Measurements from ENCODE around the gene SORCS2.
A peak's percentile ranks its signal among the peaks of the same experiment; 100 is the strongest.

SORCS2 gene

DNA sequence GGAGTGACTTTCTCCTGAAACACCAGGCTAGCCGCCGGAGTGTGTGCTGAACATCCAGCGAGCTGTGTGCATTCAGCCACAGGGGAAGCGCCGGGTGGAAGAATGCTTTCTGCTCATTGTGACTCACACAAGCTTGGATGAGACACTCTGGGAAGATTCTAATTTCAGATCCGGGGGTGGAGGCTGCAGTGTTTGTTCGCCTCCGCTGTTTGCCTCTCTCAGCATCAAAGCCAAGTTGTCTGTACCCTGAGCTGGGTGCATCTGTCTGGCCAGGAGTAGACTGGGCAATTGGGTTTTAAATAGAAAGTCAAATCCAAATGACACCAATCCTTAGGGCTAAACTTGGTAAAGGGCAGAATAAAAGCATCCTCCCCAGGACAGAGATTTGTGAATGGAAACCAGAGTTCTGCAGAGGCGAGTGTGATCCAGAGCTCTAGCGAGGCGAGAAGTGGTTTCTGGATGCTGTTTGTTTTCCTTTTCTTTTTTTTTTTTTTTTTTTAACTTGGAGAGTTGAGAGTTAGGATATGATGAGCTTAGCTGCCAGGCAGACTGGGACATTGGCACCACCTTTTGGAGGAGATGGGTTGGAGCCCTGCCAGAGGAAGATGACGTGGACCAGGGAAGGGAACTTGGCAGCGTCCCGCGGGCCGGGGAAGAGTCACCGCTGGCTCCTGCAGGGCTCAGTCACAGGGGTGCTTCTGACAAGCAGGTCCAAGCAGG, 438.4 kb downstream of the SORCS2 start:
- peak; percentile 89 for DNase-seq

DNA sequence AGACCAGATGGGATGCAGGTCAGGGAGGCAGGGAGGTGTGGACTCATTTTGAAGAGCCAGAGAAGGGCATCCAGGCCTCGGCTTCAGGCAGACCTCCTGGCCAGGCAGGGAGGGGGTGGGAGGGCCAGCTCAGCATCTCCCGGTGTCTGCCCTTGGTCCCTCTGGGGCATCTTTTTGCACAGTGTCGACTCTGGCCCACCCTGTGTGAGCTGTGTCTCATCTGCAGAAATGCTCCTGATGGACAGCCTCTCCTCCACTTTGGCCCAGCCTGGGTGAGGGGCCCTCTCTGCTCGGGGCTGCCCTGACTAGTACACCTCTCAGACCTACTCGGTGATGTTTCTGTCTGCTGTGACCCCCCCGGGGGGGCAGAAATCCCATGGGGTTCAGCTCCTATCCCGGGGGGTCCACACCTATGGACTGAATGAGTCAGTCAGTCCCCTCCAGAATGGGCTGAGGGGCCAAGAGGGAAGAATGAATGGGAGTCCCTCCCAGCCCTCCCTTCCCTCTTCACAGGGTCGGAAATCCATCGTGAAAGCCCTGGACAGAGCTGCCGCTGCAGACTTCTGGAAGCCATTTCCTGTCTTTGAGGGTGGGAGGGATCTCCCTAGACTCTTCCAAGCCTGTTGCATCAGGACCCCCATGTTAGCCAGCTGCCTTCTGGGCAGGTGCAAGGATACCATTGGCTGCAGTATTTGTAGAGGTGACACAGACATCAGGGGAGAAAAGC, 439.1 kb downstream of the SORCS2 start:
- DNase-seq, result no peak

DNA sequence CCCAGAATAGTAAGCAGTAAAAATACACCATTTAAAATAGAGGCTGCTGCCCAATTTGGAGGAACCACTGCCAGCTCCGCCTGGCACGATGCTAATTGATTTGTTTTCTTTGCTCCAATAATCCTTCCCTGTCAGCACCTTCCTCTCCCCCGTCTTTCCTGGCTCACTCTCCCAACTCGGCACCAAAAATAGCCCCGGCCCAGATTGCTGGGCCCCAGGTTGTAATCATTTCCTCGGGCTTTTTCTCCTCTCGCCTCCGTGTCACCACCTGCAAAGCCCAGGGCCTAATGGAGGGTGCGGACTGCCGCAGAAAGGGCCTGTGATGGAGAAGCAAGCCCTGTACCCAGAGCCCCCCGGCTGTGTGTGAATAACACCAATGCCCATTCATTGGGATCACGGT, 440.0 kb downstream of the SORCS2 start:
- no peak for DNase-seq

DNA sequence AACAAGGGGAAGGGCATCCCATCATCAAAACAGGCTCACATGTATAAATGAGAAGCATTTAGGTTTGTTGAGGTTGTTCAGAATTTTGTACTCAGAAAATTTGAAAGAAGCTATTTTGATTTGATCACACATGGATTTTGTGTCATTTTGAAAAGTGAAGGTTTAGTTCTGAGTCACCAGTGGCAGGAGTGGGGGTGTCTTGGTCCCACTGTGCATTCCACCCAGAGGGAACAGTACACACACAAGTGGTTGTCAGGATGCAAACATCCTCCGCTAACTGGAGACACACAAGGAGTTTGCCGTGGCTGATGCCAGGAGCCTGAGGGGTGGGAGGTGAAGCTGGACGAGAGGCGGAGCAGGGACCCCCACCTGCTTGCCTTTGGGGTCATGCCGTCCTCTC, 440.6 kb downstream of the SORCS2 start:
- DNase-seq, result no peak

DNA sequence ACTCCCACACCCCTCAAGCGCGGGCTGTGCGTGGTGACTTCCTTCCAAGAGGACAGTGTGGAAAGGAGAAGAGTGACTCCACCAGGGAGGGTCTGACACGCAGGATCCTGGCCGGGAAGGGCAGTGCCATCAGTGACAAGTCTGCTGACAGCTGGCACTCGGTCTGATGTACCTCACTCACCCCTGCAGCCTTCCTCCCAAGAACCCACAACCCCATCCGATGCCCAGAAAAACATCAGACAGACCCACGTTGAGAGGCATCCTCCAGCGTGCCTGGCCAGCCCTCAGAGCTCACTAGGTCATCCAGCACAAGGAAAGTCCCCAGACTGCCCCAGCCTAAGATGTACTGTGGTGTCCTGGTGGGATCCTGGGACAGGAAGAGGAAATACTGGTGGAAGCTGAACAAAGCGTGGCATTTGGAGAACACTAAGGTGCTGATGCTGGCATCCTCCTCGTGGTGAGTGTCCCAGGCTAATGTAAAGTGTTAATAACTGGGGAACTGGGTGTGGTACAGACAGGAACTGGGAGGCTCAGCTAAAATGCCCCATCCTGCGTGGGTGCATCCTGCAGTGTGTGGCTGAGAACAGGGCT, 442.4 kb downstream of the SORCS2 start:
- no peak for DNase-seq

GRCh38 chr4:7635445-7636239, 443.3 kb downstream of the SORCS2 start:
- DNase-seq, result no peak

DNA sequence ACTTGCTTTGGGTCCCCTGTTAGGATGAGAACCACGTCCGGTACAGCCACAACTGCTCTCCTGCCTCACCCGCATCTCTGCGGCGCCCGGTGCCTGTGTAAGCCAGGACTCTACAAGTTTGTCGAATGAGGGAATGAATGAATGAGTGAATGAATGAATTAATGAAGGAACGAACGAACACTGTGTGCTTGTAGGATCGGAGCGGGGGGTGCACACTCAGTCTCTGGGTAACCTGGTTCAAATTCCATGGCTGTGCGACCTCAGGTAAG, 443.8 kb downstream of the SORCS2 start:
- DNase-seq, result no peak

DNA sequence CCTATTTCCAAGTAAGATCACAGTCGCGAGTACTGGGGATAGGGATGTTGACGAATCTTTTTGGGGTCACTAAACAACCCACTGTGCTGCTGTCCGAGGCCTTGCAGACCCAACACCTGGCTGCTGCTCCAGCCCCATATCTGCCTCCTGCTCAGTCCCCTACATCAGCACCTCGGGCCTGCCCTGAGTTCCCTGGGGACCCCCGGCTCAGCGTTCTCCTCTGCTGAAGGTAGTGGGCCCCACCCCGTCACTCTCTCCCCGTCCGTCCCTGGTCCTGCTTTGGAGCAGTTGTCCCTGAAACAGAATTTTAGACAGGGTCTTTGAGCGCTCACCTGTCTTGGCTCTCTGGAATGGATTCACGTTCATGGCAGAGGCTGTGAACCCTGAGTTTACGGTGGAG, 444.8 kb downstream of the SORCS2 start:
- no peak for DNase-seq

- DNase-seq, result no peak
Measured at GRCh38 chr4:7637971-7638370, 445.6 kb downstream of the SORCS2 start.

- no peak for DNase-seq
Measured at GRCh38 chr4:7638489-7638888, 446.2 kb downstream of the SORCS2 start.

DNA sequence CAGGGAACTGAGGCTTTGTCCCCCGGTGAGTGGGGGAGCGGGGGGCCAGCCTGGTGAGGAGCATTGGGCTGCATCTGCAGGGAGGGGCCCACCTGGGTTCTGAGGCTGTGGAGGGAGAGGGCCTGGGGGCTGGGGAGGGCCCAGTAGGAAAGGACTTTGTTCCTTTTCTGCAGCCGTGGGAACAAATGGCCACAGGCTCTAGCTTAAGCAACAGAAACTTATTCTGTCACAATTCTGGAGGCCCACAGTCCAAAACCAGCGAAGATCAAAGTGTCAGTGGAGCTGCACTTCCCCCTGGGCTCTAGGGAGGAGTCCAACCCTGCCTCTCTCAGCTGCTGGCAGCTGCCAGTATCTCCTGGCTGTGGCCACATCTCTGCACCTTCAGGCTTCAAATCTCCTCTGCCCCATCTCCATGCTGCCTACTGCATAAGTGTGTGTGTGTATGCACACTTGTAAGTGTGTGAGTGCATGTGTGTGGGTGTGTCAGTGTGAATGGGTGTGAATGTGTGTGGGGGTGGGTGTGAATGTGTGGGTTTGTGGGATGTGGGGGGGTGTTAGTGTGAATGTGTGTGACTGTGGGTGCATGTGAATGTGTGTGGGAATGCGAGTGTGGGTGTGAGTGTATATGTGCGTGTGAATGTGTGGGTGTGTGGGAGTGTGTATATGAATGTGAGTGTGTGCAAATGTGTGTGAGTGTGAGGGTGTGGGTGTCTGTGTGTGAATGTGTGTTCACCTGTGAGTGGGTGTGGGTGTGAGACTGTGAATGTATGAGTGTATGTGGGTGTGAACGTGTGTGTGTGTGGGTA, 446.8 kb downstream of the SORCS2 start:
- DNase-seq, result no peak

DNA sequence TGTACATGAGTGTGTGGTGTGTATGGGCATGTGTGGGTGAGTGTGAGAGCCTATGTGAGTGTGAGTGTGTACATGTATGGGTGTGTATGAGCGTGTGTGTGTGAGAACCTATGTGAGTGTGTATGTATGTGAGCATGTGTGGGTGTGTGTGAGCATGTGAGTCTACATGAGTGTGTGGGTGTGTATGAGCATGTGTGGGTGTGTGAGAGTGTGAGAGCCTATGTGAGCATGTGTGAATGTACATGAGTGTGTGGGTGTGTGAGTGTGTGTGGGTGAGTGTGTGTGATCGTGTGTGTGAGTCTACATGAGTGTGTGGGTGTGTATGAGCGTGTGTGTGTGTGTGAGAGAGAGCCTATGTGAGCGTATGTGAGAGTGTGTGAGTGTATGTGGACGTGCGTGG, 447.8 kb downstream of the SORCS2 start:
- no peak for DNase-seq

- no peak for DNase-seq
Measured at GRCh38 chr4:7641712-7642111, 449.4 kb downstream of the SORCS2 start.

DNA sequence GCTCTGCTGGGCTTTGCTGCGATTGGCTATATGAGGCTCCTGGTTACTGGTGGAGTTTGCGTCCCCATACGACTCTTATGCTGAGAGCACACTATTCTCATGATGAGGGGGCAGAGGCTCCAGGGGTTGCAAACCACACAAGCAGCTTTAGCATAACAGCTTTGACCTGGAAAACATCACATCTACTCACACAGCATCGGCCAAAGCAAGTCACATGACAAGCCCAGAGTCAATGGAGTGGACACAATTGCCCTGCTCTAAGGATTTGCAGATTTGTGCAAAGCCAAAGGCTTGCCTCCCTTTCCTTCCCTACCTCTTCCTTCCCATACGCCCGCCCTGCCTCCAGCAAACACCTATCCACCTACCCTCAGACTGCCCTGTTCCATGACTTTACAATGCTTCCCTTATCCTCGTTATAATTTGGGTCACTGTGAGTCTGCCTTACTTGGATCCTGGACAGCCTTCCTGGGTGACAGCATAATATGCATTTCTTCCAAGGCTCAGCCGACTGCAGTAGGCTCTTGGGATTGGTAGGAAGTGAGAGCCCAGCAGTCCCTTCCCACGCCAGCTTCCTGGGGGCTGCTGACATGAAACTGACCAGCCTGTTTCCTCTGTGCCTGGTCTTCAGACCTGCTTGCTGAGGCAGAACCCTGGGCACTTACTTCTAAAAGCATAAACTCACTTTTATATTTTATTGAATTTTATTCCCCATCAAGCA, 450.6 kb downstream of the SORCS2 start:
- no peak for DNase-seq

DNA sequence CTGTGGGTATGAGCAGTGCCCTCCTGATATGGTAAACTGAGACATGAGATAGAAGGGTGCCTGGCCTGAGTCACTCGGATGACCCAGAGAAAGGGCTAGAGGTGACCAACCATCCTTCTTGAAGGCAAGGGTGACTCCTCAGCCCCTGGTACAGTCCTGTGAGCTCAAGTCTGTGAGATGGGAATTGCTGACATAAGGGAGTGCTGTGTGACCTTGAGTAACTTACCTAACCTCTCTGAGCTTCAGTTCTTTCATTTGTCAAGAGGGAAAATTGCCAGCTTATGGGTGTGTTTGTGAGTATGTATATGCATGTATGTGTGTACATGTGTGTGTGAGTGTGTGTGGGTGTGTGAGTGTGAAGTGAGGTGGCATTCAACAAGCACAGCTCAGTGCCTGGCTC, 452.8 kb downstream of the SORCS2 start:
- no peak for DNase-seq

GRCh38 chr4:7645956-7646355, 453.6 kb downstream of the SORCS2 start:
- no peak for DNase-seq

DNA sequence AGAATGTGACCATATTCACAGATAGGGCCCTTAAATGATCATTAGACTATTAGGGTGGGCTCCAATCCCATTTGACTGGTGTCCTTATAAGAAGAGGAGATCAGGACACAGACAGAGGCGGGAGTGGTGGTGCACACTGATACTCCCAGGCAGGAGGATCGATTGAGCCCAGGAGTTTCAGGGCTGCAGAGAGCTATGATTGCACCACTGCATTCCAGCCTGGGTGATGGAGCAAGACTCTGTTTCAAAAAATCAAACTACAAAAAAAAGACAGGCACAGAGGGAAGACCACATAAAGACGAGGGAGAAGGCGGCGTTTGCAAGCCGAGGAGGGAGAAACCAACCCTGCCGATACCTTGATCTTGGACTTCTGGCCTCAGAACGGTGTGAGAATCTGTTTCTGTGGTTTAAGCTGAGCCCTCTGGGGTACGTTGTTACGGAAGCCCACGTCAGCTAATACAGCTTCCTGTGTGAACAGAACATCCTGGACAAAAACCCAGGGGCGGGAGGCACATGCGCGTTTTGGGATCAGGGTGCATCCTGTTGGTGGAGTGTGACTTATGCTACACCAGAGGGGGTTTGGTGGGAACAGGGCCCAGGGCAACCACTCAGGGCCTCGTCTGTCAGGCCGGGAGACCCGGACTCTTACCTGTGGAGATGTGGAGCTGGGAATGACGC, 454.2 kb downstream of the SORCS2 start:
- DNase-seq, result peak; percentile 27

DNA sequence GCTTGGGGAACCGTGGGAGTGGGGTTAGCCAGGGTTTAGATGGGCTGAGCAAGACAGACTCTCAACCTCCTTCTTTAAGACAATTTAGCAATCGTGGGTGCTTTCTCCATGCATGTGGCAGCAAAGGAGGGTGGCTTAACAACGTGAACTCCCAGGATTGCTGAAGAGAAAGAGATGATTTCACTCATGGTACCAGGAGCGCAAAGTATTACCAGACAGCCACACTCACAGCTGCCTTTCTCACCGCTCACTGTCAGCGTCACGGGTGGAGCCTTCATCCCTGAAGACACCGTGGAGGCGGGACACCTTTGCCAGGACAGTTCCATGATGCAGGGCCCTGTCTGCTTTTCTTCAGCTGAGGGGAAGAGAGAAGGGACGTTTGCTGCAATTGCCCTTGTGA, 454.8 kb downstream of the SORCS2 start:
- DNase-seq, result no peak

DNA sequence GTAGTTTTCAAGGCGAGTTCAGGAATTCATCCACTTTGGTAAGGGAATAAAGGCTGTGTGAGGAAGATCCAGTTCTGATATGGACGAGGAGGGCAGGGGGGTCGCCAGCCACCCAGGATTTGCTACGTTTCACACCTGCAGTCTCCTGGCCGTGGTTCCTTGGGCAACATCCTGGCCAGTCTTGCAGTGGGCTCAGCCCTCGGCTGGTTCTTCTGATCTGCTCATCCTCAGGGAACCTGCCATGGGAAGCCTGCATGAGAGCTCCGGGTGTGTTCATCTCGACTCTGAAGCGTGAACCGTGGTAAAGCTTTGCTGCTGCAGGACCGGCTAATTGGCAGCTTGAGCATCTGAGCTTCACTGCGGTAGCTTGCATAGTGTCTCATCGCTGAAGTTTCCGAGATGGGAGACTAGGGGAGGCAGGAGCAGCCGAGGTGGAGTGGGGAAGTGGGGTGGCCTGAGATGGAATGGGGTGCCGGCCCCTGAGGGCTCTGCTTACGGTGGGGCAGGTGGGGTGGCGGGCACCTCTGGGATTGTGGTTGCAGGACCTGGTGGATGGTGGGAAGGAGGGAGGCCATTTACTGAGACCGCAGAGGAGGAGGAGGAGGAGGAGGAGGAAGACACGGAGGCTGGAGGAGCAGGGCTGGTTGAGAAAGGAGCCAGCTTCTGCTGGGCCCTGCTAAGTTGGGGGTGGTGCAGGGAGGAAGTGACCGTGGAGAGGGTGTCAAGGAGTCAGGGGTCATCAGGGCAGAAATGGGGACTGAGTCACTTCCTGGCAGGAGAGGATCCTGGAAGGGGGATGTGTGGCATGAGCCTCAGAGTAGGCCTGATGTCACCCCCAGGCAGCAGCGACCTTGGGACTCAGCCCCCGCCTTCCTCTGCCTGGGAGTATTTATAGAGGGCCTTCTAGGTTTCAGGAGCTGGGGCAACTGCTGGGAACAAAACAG, 455.5 kb downstream of the SORCS2 start:
- peak; percentile 83 for DNase-seq

Data from fibroblast of skin of right quadriceps (primary cell).